ENCODE data around the gene ANKRD9.

ANKRD9 gene

DNA sequence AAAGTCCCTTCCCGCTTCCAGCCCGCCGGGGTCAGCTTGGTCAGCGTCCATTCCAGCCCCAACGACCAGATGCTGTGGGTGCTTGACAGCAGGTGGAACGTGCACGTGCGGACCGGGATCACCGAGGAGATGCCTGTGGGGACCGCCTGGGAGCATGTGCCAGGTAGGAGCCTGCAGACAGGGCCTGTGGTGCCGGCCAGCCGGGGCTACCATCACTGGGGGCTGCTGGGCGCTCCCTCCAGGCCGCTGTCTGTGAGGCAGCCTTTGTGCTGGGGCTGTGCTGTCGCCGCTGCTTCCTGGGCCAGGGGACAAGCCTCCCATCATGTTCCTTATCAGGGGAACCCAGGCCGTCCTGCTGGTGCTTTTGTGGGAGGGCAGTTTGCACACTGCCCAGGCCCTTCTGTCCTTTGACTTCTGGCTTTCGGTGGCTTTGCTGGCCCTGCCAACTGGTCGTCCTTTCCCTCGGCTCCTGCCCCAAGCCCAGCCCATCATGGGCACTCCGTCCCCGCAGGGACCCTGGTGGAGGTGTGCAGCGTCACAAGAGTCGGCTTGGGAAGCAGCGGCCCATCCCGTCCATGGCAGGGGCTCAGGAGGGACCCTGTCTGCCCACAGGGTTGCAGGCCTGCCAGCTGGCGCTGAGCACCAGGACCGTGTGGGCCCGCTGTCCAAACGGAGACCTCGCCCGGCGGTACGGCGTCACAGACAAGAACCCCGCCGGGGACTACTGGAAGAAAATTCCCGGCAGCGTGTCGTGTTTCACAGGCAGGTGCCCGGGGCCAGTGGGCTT lies 12.4 kb downstream of the ANKRD9 start:
- no peak for DNase-seq

DNA sequence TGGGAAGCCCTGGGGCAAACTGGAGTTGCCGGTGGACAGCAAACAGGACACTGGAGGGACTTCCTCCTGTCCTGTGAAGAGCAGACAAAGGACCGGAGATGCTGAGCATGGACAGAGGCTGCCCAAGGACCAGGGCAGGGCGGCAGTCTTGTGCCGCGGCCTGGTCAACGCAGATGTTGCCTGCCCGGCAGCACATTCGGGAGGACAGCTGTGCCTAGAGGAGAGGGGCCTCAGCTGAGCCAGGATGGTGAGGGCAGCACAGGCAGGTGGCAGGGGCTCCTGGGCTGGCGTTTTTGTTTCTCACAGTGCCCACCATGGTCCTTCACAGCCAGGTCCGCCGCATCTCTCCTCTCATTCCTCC lies 13.3 kb downstream of the ANKRD9 start:
- DNase-seq: no peak

DNA sequence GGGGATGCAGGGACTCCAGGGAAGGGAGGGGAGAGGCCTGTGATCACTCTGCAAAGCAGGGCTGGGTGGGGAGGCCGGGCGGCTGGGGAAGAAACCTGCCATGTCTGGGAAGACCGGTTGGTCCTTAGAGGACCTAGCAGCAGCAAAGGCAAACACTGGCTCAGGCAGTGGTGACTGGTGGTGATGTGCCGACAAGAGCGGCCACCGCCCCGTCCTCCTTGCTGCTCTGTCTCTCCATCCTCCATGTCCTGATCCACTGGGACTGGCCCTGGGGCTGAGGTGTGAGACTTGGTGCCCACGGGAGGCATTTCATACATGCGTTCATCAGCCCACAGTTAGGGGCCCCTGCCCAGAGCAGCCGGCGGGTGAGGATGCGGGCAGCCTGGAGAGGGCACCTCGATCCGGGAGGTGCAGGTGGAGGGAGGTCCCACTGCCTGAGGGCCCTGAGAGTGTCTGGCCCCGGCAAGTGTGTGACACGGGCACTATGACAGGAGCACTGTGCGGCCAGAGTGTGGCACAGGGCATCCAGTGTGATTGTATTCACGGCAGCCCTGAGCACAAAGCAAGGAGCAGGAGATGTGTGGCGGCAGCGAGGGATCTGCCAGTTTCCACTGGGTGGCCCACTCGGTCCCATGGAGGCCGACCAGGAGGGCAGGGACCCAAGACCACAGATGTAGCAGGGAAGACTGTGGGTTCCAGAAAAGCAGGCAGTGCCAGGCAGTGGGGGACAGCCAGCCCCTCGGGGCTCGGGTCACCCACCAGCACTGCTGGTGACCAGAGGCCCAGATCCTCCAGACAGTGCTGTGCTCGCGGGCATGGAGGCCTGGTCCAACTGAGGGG lies 13.9 kb downstream of the ANKRD9 start:
- DNase-seq: no peak

DNA sequence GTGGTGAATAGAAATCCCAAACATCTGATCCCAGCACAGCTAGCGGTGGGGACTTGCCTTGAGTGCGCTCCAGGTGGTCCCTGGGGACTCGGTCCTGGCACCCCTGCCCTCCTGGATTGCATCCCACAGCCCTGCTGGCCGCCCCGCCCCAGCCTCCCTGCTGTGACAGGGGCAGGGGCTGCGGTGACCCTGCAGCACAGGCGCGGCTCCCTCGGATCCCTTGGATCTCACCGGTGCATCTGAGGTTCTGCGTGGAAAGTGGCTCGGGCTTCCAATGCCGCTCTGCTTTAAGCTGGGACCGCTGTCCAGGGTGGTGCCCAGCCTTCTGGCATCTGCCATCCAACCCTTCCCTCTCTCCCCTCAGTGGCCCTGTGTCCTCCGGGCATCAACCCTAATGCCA lies 16.0 kb downstream of the ANKRD9 start:
- DNase-seq: no peak

DNA sequence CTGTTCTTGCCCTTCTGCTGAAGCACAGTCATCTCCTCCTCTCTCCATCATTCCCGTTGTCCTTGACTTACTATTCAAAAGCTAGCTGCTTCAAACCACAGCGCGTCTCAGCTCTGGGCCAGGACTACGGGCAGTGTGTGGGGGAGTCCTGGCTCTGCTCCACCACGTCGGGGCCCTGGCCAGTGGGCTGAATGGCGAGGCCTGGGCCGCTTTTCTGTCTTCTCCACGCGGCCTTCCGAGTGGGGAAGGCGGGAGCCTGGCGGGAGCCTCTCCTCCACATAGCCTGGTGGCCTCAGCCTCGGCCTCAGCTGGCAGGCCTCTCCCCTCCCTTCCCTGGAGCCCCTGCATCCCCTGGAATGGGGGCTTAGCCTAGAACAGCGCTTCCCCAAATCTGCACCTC lies 16.5 kb downstream of the ANKRD9 start:
- DNase-seq: no peak

DNA sequence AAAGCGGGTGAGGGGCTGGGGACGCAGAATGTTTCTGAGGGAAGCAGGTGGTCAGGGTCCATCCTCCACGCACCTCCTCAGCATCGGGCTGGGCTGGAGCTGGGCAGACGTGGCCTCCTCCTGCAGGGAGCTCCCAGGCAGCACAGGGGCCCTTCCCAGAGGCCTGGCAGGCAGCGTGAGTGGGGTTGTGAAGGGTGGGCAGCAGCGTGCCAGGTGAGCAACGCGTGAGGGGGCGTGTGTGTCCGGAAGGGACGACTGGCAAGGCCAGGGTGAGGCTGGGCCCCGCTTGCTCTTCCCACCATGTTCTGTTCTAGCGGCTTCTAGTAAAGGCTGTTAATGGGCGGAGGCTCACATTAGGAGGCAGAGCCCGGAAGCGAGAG lies 17.1 kb downstream of the ANKRD9 start:
- no peak for DNase-seq

DNA sequence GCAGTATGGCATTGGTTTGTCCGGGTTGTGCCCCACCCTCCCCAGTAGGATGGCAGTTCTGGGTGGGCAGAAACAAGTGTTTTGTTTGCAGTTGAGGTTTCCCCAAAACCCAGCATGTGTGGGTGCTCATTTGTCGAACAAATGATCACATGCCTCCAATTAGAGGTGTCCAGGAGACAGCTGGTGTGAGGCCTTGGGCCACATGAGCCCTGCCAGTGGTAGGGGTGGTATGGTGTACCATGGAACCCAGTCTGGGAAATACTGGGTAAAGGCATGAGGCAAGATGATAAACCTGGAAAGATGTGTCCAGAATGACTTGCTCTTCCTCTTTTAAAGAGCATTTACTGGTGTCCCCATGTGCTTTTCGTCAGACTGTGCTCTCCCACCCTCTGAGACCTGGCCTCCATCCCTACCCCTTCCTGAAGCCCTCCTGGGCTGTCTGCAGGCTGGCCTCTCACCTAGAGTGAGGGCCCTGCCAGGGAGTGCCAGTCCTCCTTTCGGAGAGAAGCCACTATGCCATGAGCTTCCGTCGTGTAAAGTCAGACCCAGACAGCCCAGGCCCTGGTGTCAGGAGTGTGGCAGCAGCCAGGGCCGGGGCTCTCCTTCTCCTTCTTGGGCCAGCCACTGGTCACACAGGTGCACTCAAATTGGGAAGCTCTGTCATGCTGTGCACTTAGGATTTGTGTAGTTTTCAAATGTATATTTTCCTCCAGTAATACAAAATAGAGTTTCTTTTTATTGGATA lies 17.6 kb downstream of the ANKRD9 start:
- no peak for DNase-seq

DNA sequence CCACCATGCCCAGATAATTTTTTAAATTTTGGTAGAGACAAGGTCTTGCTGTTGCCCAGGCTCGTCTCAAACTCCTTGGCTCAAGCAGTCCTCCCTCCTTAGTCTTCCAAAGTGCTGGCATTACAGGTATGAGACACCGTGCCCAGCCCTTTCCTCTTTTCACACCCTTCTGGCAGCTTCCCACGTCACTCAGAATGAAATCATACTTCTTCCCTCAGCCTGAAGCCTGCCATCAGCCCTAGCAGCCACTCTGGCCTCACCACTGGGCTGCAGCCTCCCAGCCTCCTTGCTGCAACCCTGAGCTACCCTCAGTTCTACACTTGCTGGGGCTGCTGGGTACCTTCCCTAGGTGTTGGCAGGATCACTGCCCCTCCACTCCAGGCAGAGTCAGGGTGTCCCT lies 18.2 kb downstream of the ANKRD9 start:
- DNase-seq: no peak

DNA sequence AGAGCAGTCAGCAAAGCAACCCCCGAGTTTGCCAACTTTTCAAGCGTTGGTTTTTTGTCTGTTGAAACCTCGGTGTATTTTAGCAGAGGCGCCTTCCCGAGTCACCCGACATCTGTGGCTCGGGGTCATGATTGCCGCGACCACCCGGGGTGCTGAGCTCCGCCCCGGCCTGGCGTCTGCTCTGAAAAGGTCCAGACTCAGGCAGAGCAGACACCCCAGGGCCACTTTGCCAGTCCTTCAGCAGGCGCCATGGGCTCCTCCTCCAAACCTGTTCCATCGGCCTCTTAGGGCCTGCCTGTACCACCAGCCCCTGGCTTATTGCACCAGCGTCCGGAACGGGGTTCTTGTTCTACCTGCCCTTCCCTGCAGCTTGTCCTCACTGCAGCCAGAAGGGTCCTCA lies 19.1 kb downstream of the ANKRD9 start:
- no peak for DNase-seq

DNA sequence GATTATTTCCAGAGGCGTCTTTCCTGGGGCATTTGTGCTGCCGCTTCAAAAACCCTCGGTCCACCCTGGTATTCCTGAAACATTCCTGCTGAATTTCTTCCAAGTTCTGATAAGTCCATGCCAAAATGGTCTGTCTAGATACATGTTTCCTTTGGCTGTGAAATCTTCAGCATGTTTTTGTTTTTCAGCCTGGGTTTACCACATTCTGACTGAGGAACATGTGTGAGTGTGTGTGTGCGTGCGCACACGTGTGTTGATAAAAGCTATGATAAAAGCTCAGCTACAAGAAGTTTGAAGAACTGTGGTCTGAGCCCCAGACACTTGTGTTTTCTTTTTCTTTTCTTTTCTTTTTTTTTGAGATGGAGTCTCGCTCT lies 22.4 kb downstream of the ANKRD9 start:
- no peak for DNase-seq

DNA sequence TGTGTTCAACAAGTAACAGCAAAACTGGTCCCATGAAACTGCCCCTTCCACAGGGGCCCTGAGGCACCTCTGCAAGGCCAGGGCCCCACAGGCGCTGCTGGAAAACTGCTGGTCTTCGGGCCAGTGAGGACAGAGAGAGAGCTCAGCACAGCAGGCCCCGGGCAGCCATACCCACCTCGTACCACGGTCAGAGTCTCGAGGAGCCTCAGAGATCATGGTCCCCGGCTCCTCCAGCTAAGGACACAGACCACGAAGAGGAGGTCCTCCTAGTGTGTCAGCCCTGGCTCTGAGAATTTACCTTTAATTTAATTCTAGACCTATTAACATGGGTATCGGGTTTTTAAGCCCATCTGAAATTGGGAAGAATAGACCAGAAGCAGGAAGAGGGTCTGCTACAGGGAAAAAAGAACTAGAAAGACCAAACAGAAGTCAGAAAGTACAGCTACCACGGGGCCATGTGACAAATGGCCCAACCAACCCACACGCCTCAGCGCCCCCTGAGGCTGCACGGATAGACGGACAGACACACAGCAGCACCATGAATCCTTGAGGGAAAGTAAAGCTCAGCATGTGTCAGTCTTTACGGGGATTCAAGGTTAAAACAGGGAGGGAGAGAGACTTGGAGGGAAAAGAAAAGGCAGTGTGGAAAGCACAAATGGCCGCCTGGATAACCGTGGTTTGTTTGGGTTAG lies 22.9 kb downstream of the ANKRD9 start:
- DNase-seq: no peak

DNA sequence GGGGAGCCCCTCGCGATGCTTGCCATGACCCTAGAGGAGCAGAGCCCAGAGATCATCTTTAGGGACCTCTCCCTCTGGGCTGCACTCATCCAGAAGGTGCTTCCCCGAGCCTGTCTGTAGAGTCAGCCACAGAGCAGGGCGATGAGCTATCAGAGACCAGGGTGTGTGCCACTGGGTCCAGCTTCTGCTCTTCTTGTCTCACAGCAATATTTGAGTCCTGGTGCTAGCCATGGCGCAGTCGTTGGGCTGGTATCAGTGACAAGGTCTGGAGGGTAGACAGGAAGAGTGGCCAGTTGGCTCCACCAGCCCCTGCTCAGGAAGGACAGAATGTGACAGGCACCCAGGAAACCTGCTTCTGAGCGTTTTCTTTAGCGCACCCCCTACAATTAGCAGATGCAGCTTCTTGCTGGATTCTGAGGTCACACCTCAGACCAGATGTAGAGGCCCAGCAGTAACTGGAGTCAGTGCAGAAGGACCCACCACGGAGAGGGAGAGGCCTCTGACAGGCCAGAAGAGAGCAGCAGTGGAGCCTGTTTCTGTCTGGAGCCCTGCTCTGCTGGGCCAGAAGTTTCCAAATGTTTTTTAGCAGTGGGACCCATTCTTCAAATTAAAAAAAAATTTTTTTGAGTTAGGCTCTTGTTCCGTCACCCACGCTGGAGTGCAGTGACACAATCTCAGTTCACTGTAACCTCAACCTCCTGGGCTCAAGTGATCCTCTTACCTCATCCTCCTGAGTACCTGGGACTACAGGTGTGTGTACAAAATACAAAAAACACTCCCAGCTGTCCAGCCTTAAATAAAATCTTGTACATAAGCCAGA lies 23.7 kb downstream of the ANKRD9 start:
- DNase-seq: no peak

DNA sequence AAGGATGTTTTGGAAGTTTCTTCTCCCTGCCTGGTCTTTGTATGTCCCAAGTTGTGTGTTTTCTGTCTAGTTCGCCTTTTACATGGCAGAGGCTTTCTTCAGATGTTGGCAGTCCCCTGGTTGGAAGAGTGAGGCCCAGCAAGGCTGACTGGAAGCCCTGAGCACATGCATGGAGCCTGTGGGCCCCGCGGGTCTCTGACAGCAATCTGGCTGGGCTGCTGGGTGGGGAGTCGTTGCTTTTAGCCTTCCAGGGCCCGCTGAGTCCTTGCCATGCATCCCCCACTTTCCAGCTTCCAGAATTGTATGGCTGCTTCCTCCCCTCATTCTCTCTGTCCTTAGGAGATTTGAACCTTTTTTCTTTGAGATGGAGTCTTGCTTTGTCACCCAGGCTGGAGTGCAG lies 25.3 kb downstream of the ANKRD9 start:
- DNase-seq: no peak

DNA sequence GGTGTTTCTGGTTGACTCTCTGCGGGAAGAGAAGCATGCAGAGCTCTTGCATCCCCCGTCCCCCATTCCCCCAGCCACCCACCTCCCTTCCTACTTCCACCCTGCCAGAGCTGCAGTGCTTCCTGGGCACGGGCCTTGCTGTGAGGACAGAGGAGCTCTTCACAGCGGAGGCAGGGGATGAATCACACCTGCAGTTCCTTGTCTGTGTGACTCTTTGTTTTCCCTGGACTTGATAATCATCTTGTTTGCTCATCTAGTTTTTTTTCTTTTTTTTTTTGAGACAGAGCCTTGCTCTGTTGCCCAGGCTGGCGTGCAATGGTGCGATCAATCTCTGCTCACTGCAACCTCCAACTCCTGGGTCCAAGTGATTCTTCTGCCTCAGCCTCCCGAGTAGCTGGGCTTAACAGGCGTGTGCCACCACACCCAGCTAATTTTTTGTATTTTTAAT lies 27.8 kb downstream of the ANKRD9 start:
- DNase-seq: no peak

DNA sequence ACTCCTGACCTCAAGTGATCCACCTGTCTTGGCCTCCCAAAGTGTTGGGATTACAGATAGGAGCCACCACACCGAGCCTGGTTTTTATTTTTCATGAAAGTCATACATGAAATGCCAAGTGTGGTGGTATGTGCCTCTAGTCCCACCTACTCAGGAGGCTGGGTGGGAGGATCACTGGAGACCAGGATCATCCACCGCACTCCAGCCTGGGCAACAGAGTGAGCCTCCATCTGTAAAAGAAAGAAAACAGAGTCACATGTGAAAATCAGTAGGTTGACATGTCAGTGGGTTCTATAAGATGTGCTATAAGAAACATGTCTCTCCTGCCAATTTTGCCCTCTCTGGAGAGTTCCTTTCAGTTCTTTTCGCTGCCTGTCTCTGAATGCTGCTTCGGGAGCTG lies 28.2 kb downstream of the ANKRD9 start:
- DNase-seq: no peak

DNA sequence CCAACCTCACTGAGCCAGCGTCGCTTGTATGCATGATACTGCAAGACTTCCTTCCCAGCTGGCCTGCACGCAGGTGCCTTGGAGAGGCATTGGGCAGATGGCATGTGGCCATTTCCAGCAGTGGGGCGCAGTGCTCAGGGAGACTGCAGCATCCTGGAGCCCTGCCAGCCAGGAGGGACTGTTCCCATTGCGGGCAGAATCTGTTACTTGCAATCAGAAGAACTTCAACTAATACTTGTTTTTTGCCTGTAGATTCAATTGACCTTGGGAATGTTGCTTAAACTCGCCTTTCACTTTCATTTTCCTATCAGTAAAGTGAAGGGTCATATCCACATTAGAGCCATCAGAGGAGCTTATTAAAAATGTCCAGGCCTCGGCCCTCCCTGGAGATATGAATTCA lies 29.8 kb downstream of the ANKRD9 start:
- DNase-seq: peak; percentile 76 to 87

DNA sequence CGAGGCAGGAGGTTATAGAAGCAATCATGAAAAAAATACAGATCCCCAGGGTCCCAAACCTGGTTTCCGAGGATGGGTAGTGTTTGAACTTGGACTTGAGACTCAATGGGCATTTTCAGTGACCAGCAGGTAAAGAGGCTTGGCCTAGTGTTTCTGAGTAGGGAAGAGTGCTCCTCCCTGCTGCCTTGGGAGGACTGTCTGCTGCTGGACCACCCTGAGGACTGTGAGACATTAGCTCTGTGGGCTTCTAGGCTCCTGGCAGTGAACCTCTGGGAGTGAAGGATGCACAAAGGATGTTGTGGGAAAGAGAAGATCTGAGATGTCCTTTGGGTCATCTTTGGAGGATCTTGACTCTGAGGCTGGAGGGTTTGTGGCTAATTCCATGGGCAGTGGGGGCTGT lies 30.5 kb downstream of the ANKRD9 start:
- DNase-seq: no peak

DNA sequence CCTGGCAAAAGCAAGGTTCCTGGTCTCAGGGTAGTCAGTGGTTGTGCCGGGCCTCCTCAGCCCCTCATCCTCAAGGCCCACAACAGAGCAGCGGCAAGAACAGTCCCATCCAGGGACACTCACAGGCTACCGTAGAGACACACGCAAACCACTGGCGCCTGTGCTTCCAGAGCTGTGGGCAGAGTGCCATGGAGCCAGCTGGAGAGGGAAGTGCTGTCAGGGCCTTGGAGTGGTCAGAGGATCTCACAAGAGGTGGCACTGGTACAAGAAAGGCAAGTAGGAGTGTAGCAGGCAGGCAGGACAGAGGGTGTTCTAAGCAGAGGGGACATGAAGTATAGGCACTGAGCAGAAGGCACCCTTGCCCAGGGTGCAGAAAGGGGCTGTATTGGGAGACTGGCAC lies 34.6 kb downstream of the ANKRD9 start:
- peak in 1 of 2 experiments; percentile 32 for DNase-seq

DNA sequence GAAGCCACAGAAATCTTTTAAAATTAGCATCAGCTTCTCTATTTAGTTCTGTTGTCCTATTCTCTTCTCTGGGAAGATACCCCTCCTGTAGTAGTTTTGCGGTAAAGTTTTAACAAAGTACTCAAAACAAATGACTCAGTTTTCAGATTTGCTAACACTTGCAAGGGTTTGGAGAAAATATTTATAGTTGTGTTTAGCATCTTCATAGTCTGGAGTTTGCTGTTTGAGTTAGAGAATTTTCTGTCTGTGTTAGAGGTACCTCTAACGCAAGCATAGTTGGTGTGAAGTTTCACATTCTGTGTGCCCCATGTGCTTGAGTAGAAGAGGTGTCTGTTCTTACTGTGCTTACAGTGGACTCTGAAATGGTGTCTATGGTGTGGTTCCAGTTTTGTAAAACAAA lies 36.0 kb downstream of the ANKRD9 start:
- DNase-seq: no peak

DNA sequence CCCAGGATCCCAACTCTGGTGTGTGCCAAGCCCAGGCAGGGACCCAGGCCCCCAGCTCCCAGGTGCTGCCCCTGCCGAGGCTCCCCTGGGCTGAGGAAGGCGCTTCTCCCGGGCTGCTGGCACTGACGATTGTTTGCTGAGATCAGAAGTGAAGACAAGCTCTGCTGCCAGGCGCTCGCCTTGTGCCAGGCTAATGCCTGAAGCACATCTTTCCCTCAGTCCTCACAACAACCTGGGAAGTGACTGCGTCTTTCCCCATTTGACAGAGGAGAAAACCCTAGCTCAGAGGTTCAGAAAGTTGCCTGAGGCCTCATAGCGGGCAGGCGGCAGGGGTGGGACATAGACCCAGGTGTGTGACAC lies 36.8 kb downstream of the ANKRD9 start:
- no peak for DNase-seq

DNA sequence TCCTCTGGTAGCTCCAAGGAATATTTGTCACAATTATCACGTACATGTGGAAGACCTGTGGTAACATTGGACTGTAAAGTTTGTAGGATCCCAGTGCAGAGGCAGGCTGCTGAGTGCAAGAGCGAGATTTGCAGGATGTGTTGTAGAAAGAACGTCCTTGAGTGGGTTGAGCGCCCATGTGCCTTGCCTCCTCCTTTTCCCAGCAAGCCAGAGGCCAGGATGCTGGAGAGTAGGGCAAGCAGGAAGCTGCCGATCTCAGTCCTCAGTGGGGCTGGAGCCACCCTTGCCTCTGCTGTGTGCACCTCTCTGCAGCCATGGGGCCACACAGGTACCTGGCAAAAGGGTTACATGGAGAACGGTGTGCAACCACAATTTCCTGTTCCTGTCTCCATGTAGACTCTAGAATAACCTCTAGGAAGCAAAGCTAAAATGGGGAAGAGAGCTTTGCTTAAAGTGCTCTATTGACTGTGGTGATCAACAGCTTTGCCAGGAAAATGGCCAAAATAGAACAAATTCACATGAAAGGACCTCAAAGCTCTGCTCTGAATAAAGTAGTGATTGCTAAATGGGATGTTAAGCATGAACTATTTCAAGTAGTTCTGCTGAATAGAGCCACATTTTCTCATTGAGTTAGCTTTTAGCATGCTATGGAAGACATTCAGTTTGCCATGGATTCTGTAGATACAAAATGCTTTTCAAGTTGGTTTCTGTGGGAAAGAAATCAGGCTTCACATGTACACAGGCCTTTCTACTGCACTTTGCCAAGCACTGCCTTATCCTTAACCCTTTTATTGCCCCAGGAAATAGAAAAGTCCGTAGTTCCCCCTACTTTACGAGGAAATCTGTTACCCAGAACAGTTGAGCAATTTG lies 37.4 kb downstream of the ANKRD9 start:
- no peak for DNase-seq
